HG03520 (cell line): ENCODE results near the gene SOX11.

ENCODE experiments used
- ATAC-seq: cut with Tn5 transposase; IDR thresholded peaks from one replicate; pipeline ENCODE4 v1.9.1; 2021; ENCODE audit warnings: mild to moderate bottlenecking, moderate library complexity; ENCODE audit not compliant: unreplicated experiment

Gene SOX11

GRCh38 chr2:5691221-5691984 lies 781 bp upstream of the SOX11 start:
- no peak for ATAC-seq

- ATAC-seq, result no peak
Observed at GRCh38 chr2:5692561-5693286, 540 bp downstream of the SOX11 start.

GRCh38 chr2:5693287-5694201 lies 1.4 kb downstream of the SOX11 start:
- ATAC-seq, result no peak

- no peak for ATAC-seq
Observed at GRCh38 chr2:5694306-5694705, 2.1 kb downstream of the SOX11 start.

GRCh38 chr2:5695654-5696403 lies 3.6 kb downstream of the SOX11 start:
- no peak for ATAC-seq

GRCh38 chr2:5696404-5696944 lies 4.3 kb downstream of the SOX11 start:
- ATAC-seq, result peak; percentile 22

- peak; percentile 41 for ATAC-seq
Observed at GRCh38 chr2:5696945-5697521, 4.8 kb downstream of the SOX11 start.

- no peak for ATAC-seq
Observed at GRCh38 chr2:5697562-5697961, 5.4 kb downstream of the SOX11 start.

GRCh38 chr2:5698134-5698533 lies 6.0 kb downstream of the SOX11 start:
- ATAC-seq, result no peak

GRCh38 chr2:5699963-5700362 lies 7.8 kb downstream of the SOX11 start:
- no peak for ATAC-seq

GRCh38 chr2:5700551-5700950 lies 8.4 kb downstream of the SOX11 start:
- no peak for ATAC-seq

- no peak for ATAC-seq
Observed at GRCh38 chr2:5701266-5701665, 9.1 kb downstream of the SOX11 start.

- no peak for ATAC-seq
Observed at GRCh38 chr2:5703166-5703565, 11.0 kb downstream of the SOX11 start.

- no peak for ATAC-seq
Observed at GRCh38 chr2:5705490-5705889, 13.3 kb downstream of the SOX11 start.

- ATAC-seq, result no peak
Observed at GRCh38 chr2:5706717-5707455, 14.7 kb downstream of the SOX11 start.

GRCh38 chr2:5710615-5711014 lies 18.4 kb downstream of the SOX11 start:
- ATAC-seq, result no peak

- no peak for ATAC-seq
Observed at GRCh38 chr2:5713101-5713500, 20.9 kb downstream of the SOX11 start.

GRCh38 chr2:5719629-5720334 lies 27.6 kb downstream of the SOX11 start:
- ATAC-seq, result no peak

- no peak for ATAC-seq
Observed at GRCh38 chr2:5720426-5720825, 28.2 kb downstream of the SOX11 start.
